Stimulated activated CD8-positive, alpha-beta memory T cell treated with anti-CD3 and anti-CD28 coated beads, Interleukin-2, amount 100 ng/mL, for 1 hour (primary cell): Measurements from ENCODE around the gene PIK3R6.
"Not testable (repeated sequence)": the region's sequence is repeated elsewhere in the genome, so short reads cannot be mapped to it uniquely, and the experiment has no call there.

Source experiments
- DNase-seq, 2 donors: peaks; one replicate each; pipeline ENCODE4 v3.0.0-alpha.2; 2020; ENCODE audit warnings: low read depth in 2 of 2

The PIK3R6 gene

DNA sequence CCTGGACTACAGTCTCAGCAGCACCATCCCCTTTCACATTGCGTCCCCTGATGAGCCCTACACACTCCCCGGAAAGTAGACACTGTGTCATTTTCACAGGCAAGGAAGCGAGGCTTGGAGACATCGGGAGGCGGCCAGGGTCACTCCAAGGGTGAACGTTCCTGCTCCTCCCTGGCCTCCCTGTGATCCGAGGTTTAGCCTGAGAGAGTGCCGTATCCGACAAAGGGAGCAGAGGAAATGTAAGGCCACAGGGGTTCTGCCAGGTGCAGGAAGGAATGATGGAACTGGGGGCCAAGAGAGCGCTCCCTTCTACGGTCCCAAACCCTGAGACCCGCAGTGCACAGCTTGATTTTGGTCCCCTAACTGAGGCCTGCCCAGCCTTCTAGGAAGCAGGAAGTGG lies 8.0 kb upstream of the PIK3R6 start:
- no peak for DNase-seq

DNA sequence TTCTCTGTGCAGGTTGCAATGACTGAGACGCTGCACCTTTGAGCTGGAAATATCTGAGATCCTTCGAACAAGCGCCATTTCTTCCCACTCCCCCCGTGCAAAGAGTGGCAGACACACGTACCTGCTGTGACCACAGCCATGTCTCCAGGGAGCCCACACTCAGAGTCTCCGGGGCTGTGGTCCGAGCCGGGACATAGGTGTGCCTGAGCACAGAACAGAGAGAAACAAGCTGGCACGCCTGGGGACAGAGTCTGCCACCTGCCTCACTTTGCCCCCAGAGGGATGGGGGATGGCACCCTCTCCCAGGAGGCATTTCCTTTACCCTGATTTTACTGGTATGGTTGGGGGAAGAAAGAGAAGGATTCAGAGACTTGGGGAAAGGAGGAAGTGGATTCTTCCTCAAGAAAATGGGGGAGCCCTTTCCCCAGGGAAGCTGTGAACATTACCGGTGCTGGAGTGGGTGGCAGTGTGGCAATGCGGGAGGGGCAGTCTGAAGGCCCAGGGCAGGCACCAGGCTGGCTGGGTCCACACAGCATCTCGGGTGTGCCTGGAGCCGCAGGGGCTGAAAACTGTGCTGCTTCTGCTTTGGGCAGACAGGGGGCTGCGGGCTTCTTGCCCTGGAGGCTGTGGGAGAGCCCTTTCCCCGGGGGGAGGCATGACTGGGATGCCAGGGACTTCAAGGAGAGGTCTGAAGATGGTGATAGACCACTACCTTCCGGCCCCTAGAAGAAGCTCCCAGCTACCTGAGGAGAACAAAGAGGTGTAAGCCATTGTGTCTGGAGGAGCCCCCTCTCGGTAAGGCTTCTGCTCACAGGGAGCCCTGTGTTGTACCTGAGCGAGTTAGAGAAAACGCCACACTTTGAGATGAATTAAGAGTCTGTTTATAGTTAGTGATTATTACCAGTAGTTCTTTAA lies 6.6 kb upstream of the PIK3R6 start:
- DNase-seq = no peak

DNA sequence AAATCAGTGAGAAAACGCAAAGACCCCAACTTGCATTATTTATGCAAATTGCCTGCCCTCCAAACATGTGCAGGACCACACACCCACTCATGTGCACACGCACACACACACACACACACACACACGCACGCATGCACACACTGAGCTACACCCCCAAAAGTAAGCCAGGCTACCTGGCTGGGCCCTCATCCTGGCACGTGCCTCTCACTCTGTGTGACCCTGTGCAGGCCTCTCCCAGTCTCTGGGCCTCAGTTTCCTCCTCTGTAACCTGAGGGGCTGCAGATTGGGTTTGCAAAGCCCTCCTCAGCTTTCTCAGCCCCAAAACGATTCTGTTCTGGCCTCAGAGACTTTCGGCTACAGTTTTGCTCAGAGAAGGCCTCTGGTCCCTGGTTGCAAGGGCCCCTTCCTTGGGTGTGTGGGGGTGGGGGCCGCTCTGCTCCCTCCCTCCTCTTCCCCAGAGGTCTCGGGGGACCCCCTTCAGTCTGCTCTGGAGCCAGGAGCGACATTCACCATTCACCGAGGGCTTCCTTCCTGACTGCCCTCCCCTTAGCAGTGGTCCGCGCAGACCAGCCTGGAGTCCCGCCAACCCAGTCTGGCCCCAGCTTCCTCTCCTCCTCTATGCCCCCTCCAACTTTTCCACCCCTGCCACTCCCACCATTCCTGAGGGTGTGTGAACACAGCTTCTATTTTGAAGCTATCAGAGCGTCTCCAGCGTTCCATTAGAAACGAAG lies 5.4 kb upstream of the PIK3R6 start:
- DNase-seq = no peak

DNA sequence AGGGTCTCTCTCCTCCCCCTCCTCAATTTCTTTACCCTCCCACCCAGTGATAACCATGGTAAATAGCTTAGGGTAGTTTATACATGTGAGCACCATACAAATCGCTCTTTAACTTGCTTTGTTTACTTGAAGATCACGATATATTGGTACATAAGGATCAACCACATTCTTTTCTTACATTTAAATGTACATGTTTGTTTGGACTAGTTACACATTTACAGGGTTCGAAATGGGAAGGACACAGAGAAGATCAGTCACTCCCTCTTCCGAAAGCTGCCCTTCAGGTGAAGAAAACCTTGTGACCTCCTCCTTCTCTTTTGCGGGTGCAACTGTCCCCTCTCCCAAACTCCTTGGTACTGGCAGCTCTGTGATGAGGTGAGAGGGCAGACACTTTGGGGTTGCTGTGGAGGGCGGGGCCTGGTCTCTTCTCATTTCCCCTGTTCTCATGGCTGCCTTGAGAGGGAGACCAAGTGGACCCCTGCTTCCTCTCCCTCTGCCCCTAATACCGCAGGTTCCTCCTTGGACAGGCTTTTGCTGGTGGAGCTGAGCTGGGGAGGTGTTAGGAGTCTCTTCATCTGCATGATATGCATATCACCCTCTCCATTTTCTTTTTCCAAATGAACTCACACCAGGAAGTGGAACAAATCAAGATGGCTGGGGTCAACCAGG lies 4.7 kb upstream of the PIK3R6 start:
- DNase-seq = no peak

DNA sequence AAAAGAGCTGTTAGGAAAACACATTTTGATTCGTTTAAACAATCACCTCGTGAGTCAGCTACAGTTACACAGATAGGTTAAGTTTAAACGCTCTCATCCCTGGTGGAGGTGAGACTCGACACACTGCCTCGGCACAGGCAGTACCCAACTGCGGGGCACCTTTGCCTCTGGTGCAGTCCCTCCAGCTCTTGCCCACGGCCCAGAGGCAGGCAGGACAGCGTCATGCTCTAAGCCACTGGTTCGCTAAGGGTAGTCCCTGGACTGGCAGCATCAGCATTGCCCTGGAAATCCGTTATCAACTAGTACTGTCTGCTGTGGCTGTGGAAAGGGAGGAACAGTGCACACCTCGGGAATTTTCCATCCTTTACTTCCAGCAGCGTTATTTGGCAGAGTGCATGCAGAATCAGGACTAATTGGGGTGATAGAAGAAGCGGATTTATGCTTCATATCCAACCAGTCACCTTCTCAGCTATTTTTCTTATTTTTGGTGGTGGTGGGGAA lies 3.7 kb upstream of the PIK3R6 start:
- no peak for DNase-seq

DNA sequence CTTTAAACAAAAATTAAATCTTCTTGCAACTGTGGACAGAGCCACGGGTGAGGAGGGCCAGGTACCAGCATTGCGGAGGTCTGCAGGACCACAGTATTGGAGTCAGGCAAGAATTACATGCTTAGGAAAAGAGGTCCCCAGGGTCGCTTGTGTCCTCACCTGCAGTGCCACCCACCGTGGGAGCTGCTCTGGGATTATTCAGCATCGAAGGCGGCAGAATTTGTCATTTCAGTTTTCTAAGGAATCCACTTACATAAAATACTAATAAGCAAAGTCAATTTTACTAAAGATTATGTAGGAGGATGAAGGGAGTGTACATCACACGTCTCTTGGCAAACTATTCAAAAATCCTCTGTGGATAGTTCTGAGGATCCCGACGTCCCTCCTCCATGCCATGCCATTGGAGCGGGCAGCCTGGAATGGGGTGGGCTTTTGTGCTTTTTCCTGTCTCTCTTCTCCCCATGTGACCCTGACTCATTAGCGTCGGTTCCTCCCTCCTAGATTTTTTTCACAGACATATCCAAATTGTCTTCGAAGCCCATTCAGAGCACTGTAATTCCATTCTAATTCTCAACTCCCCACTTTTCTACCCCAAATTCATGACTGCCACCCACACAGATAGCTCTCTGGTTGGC lies 3.0 kb upstream of the PIK3R6 start:
- no peak for DNase-seq

DNA sequence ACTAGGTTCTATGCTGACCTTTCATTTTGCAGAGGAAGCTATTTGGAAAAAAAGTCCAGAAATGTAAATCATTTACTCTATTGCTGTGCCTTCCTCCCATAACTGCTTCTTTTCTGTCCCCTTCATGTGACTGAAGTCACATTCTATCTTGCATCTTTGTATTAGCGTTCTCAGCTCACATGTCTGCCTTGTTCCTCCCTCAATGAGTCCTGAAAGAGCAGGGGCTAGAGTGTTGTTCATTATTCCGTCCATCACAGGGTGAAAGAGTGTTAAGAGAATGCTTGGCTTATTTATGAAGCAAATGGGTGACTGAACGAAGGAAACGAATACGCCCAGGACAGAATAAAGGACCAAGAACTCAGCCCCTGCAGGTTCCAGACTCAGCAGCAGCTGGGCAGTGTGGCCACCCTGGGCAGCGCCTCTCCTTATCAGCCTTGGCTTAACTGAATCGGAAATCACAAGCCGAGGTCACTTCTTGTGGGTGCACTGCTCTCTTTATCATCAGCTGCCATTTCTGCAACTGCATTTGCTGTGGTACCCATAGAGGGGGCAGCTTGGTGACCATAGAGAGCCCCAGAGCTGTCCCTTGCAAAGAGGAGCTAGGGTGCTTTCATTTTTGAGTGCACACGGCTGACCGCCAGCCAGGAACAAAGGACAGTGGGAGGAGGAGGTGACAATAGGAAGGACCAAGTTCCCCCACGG lies 1.8 kb upstream of the PIK3R6 start:
- no peak for DNase-seq

DNA sequence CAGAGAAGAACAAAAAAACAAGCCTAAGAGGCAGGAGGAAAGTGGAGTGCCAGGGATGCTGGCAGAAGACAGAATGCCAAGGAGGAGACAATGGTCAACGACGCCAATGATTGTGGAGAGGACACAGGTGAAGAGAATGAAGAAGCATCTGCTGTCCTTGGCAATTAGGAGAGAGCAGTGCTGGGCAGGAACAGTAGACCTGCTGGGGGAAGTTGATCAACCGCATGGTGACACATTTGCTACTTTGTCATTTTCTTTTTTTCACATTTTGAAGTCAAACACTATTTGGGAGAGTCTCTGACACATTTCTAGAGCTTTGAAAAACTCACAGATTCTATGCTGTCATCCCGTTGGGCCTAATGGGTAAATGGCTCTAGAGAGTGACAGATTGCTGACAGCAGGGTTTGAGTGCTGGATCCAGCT lies 1.1 kb upstream of the PIK3R6 start:
- no peak for DNase-seq

DNA sequence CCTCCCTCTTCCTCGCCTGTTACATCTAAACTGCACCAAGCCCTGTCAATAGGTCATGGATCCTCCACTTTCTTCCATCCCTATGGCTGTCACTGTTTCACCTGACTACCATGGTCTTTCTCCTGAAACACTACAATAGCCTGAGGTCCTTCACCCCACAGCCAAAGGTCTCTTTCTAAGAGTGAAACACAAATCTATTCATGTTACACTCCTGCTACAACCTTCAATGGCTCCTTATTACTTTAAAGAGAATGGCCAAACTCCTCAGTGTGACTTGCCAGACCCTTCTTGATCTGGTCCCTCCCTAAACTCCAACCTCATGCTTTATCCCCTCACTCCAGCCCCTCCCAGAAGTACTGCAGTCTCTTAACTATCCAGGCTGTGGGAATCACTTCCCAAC lies 618 bp upstream of the PIK3R6 start:
- DNase-seq = no peak

DNA sequence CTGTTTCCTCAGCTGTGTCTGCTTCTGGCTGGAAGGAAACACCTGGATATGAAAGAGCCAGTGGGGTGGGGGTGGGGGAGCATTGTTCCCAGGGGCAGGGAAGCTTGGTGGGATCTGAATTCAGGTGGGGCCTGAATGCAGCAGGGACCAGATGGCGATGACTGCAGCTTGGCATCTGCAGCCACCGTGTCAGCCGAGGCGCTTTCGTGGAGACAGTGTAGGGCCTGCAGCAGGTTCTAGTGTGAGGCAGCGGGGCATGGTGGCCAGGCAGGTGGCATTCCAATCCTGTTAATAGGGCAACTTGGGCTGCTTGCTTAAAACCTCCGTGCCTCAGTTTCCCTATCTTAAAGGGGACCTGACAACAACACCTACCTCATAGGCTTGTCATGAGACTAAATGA lies 1.7 kb downstream of the PIK3R6 start:
- no peak for DNase-seq

DNA sequence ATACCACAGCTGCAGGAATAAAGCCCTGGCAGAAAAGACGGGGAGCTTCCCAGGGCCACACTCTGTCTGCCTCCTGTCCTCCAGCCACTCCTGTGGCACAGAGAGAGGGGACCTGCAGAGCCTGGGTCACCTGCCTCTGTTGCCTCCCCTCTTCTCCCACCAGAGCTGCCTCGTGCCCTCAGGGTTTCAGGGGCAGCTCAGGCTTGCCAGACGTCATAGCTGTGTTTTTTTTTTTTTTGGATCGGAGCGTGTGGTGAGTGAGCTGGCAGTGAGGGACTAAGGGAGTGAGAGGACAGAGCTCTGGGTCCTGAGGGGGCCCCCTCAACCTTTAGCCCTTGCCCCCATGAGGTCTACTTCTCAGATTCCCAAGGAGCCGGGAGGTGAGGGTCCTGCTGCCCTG lies 2.1 kb downstream of the PIK3R6 start:
- DNase-seq = no peak

DNA sequence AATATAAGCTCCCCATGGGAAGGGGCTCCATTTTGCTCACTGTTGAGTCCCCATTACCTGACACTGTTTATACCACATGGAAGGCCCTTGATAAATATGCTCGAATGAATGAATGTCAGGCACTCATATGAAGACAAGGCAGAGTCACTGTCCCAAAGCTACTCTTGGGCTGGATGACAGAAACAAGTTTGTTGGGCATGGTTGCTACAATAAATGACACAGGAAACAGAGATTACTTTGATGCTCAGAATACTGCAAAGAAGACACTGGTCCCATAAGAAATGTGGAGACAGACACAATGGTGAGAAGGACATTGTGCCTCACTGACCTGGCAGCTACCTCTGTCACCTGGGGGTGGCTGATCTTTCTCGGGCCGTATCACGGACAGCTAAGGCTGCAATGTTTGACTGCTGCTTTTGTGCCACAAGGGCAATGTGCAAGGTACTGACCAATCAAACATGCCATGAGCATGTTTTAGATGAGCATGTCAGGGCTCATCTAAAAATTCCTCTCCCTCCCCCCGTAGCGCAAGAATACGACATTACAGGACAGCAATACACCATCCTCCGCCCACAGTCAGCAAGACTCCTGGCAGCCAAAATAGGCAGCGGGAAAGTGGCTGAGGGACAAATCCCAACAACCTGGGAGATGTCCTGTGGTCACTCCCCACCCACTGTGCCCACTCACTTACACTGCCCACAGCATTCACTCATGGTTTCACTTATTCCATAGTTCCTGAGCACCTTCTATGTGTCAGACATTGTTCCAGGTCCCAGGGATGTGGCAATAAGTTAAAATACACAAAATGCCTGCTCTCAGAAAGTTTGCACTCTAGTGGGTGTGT lies 5.0 kb downstream of the PIK3R6 start:
- no peak for DNase-seq

DNA sequence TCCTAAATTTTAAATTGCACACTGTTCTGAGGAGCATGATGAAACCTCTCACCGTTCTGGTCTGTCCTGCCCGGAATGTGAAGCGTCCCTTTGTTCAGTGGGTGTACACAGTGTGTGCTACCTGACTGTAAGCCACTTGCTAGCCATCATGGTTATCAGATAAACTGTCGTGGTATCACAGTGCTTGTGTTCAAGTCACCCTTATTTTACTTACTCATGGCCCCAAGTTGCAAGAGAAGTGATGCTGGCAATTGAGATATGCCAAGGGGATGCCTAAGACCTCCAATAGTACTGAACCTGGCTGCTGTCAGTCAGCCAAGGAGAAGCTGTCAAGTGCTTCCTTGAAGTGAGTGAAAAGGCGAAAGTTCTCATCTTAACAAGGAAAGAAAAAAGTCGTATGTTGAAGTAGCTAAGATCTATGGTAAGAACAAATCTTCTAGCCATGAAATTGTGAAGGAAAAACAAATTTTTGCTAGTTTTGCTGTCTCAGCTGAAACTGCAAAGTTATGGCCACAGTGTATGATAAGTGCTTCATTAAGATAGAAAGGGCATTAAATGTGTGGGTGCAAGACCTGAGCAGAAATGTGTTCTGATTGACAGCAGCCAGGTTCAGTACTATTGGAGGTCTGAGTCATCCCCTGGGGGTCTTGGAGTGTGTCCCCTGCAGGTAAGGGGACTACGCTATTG lies 5.8 kb downstream of the PIK3R6 start:
- no peak for DNase-seq

DNA sequence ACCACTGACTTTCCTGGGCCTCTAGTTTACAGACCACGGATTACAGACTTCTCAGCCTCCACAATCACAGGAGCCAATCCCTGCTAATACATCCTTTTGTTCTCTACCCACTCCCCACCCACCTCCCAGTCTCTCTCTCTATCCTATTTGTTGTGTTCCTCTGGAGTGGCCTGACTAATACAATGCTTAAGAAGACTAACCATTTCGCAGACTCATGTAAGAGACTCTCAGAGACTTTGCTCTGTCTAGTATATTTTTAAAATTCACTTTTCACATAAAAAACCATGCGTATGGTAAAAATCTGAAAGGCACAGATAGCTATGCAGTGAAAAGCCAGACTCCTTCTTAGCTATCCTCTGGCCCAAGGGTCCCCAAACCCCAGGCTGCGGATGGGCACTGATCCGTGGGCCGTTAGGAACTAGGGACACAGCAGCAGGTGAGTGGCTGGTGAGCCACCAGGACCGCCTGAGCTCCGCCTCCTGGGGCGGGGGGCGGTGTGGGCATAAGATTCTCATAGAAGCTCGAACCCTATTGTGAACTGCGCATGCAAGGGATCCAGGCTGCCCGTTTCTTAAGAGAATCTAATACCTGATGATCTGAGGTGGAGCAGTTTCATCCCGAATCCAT lies 7.6 kb downstream of the PIK3R6 start:
- no peak for DNase-seq

DNA sequence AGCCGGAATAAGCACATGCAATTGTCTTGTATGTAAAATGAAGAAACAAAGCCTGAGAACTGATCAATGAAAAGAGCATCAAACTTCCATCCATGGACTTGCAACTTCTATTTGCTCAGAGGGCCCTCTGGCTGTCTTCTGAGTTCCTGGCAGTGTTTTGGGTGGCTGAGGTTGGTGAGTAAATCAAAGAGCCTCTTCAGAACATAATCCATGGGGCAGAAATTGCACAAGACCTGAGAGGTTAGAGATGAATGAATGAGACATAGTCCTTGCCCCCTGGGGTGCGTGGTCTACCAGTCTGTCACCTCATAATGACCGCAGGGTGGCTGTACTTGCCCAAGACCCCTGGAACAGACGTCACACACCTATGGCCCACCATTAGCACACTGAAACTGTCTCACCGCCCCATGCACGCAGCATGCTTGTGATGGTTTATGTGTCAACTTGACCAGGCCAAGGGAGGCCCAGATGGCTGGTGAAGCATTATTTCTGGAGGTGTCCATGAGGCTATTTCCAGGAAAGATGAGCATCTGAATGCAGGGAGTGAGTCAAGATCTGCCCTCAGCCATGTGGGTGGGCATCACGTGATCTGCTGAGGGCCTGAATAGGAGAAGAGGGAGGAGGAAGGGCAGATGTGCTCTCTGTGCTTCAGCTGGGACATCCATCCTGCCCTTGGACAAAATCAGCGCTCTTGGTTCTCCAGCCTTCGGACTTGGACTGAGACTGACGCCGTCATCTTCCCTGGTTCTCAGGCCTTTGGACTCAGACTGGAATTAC lies 8.3 kb downstream of the PIK3R6 start:
- no peak for DNase-seq

DNA sequence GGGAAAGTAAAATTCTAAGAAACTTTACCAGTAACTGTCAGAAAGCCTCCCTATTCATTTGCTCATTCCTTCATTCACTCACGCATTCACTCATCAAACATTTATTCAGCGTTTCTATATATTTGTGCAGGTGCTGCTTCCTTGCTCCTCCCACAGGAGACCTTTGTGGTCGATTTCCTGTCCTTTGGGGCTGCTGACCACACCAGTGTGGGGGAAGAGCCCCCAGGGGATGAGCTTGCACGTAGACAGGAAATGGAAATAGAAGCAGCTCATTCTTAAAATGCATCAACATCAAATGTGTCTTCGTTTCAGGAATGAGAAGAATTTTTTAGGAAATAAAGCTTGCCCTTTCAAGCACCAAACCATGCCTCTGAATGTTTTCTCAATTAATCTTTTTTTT lies 9.6 kb downstream of the PIK3R6 start:
- DNase-seq = no peak

DNA sequence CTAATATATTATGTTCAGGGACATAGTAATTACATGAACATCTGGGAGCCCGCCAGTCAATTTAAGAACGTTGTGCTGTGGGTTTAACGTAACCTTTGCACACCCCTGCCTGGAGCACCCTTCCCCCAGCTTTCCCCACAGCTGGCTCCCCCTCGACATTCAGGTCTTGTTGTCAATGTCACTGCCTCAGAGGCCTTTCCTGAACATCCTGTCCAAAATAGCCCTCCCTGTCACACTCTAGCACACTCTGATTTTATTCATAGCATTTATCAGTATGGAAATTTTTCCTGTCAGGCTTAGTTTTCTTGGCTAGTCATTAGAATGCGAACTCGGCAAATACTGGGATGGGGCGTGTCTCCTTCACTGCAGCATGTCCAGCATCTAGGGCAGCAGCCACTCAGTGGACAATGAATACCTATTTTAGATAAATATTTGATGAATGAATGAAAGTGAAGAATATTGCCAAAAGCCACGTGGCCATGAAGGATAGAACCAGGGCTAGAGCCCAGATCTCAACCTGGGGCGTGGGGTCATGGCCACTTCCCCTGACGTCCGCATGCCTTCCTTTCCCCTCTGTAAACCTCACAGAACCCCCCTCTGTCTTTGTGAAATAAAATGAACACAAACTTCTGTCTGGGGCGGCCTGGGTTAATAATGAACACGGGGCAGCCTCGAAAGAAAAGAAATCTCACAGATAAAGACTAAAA lies 10.5 kb downstream of the PIK3R6 start:
- DNase-seq = no peak

DNA sequence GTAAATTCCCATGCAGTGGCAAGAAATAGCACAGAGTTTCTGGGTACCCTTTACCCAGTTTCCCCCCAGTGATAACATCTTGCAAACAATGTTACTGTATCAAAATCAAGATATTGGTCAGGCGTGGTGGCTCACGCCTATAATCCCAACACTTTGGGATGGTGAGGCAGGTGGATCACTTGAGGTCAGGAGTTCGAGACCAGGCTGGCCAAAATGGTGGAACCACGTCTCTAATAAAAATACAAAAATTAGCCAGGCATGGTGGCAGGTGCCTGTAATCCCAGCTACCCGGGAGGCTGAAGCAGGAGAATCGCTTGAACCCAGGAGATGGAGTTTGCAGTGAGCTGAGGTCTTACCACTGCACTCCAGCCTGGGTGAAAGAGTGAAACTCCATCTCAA lies 11.3 kb downstream of the PIK3R6 start:
- not testable (repeated sequence) for DNase-seq
